B cell (primary cell): Measurements from ENCODE around the gene SAPCD2. TPM values are rescaled to one million over a fixed set of nuclear protein-coding genes. Genes with fewer than 3 reads are reported as not detected.

Source experiments
- ATAC-seq: fragments of 200-7000 bp; cut with Tn5 transposase; one replicate; pipeline ENCODE4 v1.10.0; 2021; ENCODE audit warnings: low read depth, mild to moderate bottlenecking, moderate number of reproducible peaks, moderate library complexity
- CTCF ChIA-PET: fragments of 350-600 bp; sonication (Branson Sonifier 250); formaldehyde crosslinking; loops from one replicate; lab custom pipeline; 2021; ENCODE audit warnings: antibody characterized with exemption, inconsistent platforms; lab: Charles Lee
- POLR2A ChIA-PET: fragments of 350-600 bp; sonication (Branson Sonifier 250); formaldehyde crosslinking; loops from one replicate; lab custom pipeline; 2021; ENCODE audit warnings: antibody characterized with exemption; lab: Charles Lee
- DNase-seq: peaks from one replicate; pipeline ENCODE4 v3.0.0; 2013
- H2AFZ ChIP-seq: 2 replicates; pipeline ENCODE4 v1.6.1; 2012; ENCODE audit warnings: mild to moderate bottlenecking, low read depth, low read length; ENCODE audit not compliant: insufficient read depth, poor library complexity, severe bottlenecking
- H3K27ac ChIP-seq, 2 donors: 1 replicate in 1 of 2; 2 replicates in 1 of 2; pipeline ENCODE4 v1.5.1; 2012 to 2013; ENCODE audit warnings: low read length in 2 of 2, mild to moderate bottlenecking in 2 of 2, moderate library complexity in 1 of 2
- H3K27me3 ChIP-seq, 4 experiments: fragments of 200-600 bp in 1 of 4; sonication (generic) in 1 of 4; replicated peaks in 1 of 4; 1 replicate in 2 of 4; 2 replicates in 2 of 4; pipeline versions ENCODE4 v1.6.1 to v1.7.0; 2013 to 2016; ENCODE audit warnings: low read length in 3 of 4, mild to moderate bottlenecking in 2 of 4, mixed read lengths in 1 of 4, moderate library complexity in 1 of 4; ENCODE audit not compliant: insufficient read depth in 4 of 4, control insufficient read depth in 3 of 4; ENCODE audit errors: control extremely low read depth in 1 of 4
- H3K36me3 ChIP-seq, 2 experiments: replicated peaks in 1 of 2; 1 replicate in 1 of 2; 2 replicates in 1 of 2; pipeline versions ENCODE4 v1.6.1 to v1.7.1; 2013; ENCODE audit warnings: low read length in 1 of 2; ENCODE audit not compliant: insufficient read depth in 2 of 2, control insufficient read depth in 1 of 2; ENCODE audit errors: control extremely low read depth in 1 of 2, extremely low read depth in 1 of 2
- H3K4me1 ChIP-seq, 2 donors: fragments of 200-600 bp in 1 of 2; sonication (generic) in 1 of 2; 1 replicate in 1 of 2; 2 replicates in 1 of 2; pipeline versions ENCODE4 v1.5.1 to v1.6.1; 2013 to 2017; ENCODE audit warnings: low read length in 2 of 2; ENCODE audit not compliant: control insufficient read depth in 2 of 2, insufficient read depth in 2 of 2
- H3K4me2 ChIP-seq: replicated peaks from 2 replicates; pipeline ENCODE3; 2012; ENCODE audit warnings: mild to moderate bottlenecking, low read depth, low read length; ENCODE audit not compliant: poor library complexity, severe bottlenecking
- H3K4me3 ChIP-seq, 5 experiments: fragments of 200-600 bp in 1 of 5; sonication (generic) in 1 of 5; 1 replicate in 3 of 5; 2 replicates in 2 of 5; pipeline versions ENCODE4 v1.5.1 to v1.7.0; 2011 to 2016; ENCODE audit warnings: low read length in 4 of 5, mild to moderate bottlenecking in 4 of 5, low read depth in 2 of 5, control low read depth in 1 of 5, moderate library complexity in 1 of 5; ENCODE audit not compliant: insufficient read depth in 1 of 5; ENCODE audit errors: control extremely low read depth in 1 of 5, extremely low read depth in 1 of 5
- H3K79me2 ChIP-seq: fragments of 200-600 bp; sonication (generic); one replicate; pipeline ENCODE4 v1.6.0; 2016; ENCODE audit warnings: low read length; ENCODE audit not compliant: control insufficient read depth, insufficient read depth
- H3K9ac ChIP-seq: fragments of 200-600 bp; sonication (generic); 2 replicates; pipeline ENCODE4 v1.6.1; 2017; ENCODE audit warnings: mild to moderate bottlenecking, low read length, moderate library complexity
- H3K9me3 ChIP-seq, 3 donors: one replicate each; pipeline versions ENCODE4 v1.6.1 to v1.7.1; 2013; ENCODE audit warnings: low read length in 2 of 3; ENCODE audit not compliant: control insufficient read depth in 2 of 3, insufficient read depth in 1 of 3; ENCODE audit errors: control extremely low read depth in 1 of 3
- H4K20me1 ChIP-seq: 2 replicates; pipeline ENCODE4 v1.6.0; 2012; ENCODE audit warnings: mild to moderate bottlenecking, low read length; ENCODE audit not compliant: insufficient read depth, control insufficient read depth, poor library complexity, severe bottlenecking
- H3K27ac Mint-ChIP-seq: one replicate; pipeline ENCODE4 v1.8.0; 2021; ENCODE audit warnings: mixed read lengths
- H3K27me3 Mint-ChIP-seq: one replicate; pipeline ENCODE4 v1.8.0; 2021; ENCODE audit warnings: mixed read lengths
- H3K4me1 Mint-ChIP-seq: one replicate; pipeline ENCODE4 v1.8.0; 2021; ENCODE audit warnings: mixed read lengths
- H3K4me3 Mint-ChIP-seq: one replicate; pipeline ENCODE4 v1.8.0; 2021; ENCODE audit warnings: mixed read lengths
- H3K9me3 Mint-ChIP-seq: one replicate; pipeline ENCODE4 v1.8.0; 2022; ENCODE audit warnings: mixed read lengths; ENCODE audit not compliant: insufficient read depth
- EZH2 ChIP-seq: IDR thresholded peaks from 2 replicates; pipeline ENCODE4 v1.6.1; 2012; ENCODE audit warnings: borderline replicate concordance, low read depth, mild to moderate bottlenecking, moderate library complexity, low read length; ENCODE audit not compliant: insufficient read depth, poor library complexity, severe bottlenecking
- WGBS: methylation state at CpG from one replicate; pipeline ENCODE4 v1.1.5; 2013; ENCODE audit warnings: missing lambda C conversion rate; ENCODE audit not compliant: insufficient coverage; 5-methylcytosine and 5-hydroxymethylcytosine counted together
- intact Hi-C: fragments of 100-400 bp; cut with micrococcal nuclease; formaldehyde crosslinking; loops from one replicate; pipeline ENCODE4 v1.10.0; 2022
- polyA plus RNA-seq: library from polyadenylated mRNA; depleted of rRNA; stranded (reverse); fragments of >200 nt; gene quantifications from 2 replicates; pipeline ENCODE4 v1.2.3, GENCODE V29; 2012
- total RNA-seq, 2 donors: library from RNA; stranded (reverse); fragments of 120-200 nt in 1 of 2; gene quantifications; 1 replicate in 1 of 2; 2 replicates in 1 of 2; pipeline versions ENCODE4 v1.2.3 to v1.2.4, GENCODE V29; 2013 to 2022
- TF ChIP-seq, protein P1 (sequence below): fragments of 200-600 bp; IDR thresholded peaks from one replicate; pipeline ENCODE4 v1.8.0; 2022; ENCODE audit warnings: antibody characterized with exemption, mild to moderate bottlenecking

The SAPCD2 gene
- total and polyA plus RNA-seq, 2 donors (not counting 1 experiment from before 2014, with no cell fraction given) = 0.39 to 0.69 TPM

- H3K9me3 Mint-ChIP-seq = no peaks in the 10 kb centered on the region
- peaks cover 0 to 25% of the 10 kb centered on the region in 2 experiments for H3K36me3 ChIP-seq
- ATAC-seq (peak; percentile 72), DNase-seq (peak; percentile 85)
- peak within 1 kb of the TSS; percentile 81 for H3K4me3 Mint-ChIP-seq
- H3K4me2 ChIP-seq = peak within 1 kb of the TSS; percentile 96
- H3K27me3 ChIP-seq = no peaks in the 10 kb centered on the region
- H3K4me3 ChIP-seq = peak within 1 kb of the TSS; percentile 13 to 75 (median 66)
- H2AFZ ChIP-seq = peak within 1 kb of the TSS; percentile 69
- WGBS = 2% methylated on average over 83 of the region's 87 CpGs
- peak within 1 kb of the TSS; percentile 82 for H3K27ac Mint-ChIP-seq
- TF ChIP-seq, protein P1, sequence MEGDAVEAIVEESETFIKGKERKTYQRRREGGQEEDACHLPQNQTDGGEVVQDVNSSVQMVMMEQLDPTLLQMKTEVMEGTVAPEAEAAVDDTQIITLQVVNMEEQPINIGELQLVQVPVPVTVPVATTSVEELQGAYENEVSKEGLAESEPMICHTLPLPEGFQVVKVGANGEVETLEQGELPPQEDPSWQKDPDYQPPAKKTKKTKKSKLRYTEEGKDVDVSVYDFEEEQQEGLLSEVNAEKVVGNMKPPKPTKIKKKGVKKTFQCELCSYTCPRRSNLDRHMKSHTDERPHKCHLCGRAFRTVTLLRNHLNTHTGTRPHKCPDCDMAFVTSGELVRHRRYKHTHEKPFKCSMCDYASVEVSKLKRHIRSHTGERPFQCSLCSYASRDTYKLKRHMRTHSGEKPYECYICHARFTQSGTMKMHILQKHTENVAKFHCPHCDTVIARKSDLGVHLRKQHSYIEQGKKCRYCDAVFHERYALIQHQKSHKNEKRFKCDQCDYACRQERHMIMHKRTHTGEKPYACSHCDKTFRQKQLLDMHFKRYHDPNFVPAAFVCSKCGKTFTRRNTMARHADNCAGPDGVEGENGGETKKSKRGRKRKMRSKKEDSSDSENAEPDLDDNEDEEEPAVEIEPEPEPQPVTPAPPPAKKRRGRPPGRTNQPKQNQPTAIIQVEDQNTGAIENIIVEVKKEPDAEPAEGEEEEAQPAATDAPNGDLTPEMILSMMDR = no peak
- no peak for TF ChIP-seq EZH2
- no peaks in the 10 kb centered on the region for H3K27me3 Mint-ChIP-seq
- H3K9ac ChIP-seq = peak within 1 kb of the TSS; percentile 75
- peaks cover 19% of the 10 kb centered on the region for H3K4me1 Mint-ChIP-seq
- H3K9me3 ChIP-seq = no peaks in the 10 kb centered on the region
- H3K4me1 ChIP-seq = peaks cover 11 to 23% of the 10 kb centered on the region in 2 donors
- ChIA-PET CTCF (interaction anchor here (1.0 to 2.8 kb wide), 5 partner anchors 9 to 42 kb away, joined by 3 to 13 read pairs (median 4); partner anchors contain the start of gene MAN1B1), POLR2A (interaction anchor here (0.5 to 2.0 kb wide), 6 partner anchors 8 to 293 kb away, joined by 3 to 17 read pairs (median 6); partner anchors contain the start of gene MAN1B1)
- peaks cover 26% of the 10 kb centered on the region for H4K20me1 ChIP-seq
- peaks cover 12% of the 10 kb centered on the region for H3K79me2 ChIP-seq
- intact Hi-C loops = loop anchor here (1.0 kb wide), 1 partner anchor 9 kb away; the partner anchor contains the start of gene MAN1B1
- H3K27ac ChIP-seq = peak within 1 kb of the TSS; percentile 15 to 82
Measured at GRCh38 chr9:137077010-137077747, 6.8 kb upstream of the SAPCD2 start, which contains the start of gene UAP1L1. Gene UAP1L1, plus strand, starts transcription at chr9:137077517. Its CDS starts 16 bp downstream, at chr9:137077533.
